ENCODE data around the gene MYO9B. TPM values are rescaled to one million over a fixed set of nuclear protein-coding genes. Genes with fewer than 3 reads are reported as not detected.

MYO9B gene
- total RNA-seq, 1 donor from 2014 or later: 123 TPM

GRCh38 chr19:17095141-17095919 lies 19.8 kb downstream of the MYO9B start:
- peaks cover 14% of the 10 kb centered on the region for H3K4me1 ChIP-seq (ENCODE audit: insufficient read depth, low read length)
- Mint-ChIP-seq H3K4me1 (ENCODE audit: low read depth, unreplicated experiment) (peaks cover 33% of the 10 kb centered on the region), H3K36me3 (ENCODE audit: low read depth, unreplicated experiment) (peaks cover 8% of the 10 kb centered on the region), H3K27ac (ENCODE audit: unreplicated experiment) (peak overlapping the region; percentile 12), H3K9me3 (ENCODE audit: unreplicated experiment) (no peaks in the 10 kb centered on the region), H3K27me3 (ENCODE audit: low read depth, unreplicated experiment) (no peaks in the 10 kb centered on the region), H3K4me3 (ENCODE audit: unreplicated experiment) (peak overlapping the region; percentile 40)
- TF ChIP-seq CTCF (IDR thresholded peaks at IDR 0.05; ENCODE audit: insufficient read depth, low read depth, low read length): no peak
- TF ChIP-seq EZH2 (IDR thresholded peaks at IDR 0.05; ENCODE audit: insufficient read depth, low read length): no peak
- H3K9ac ChIP-seq (ENCODE audit: low read length): no peak overlapping the region
- no peak overlapping the region for H3K27ac ChIP-seq (ENCODE audit: low read depth, low read length)
- no peak for FAIRE-seq
- no peak overlapping the region for H2AFZ ChIP-seq (ENCODE audit: low read depth, low read length)
- no peak overlapping the region for H3K4me2 ChIP-seq (ENCODE audit: low read length)
- no peak overlapping the region for H3K4me3 ChIP-seq (ENCODE audit: insufficient read depth, low read depth, low read length)
- H3K27me3 ChIP-seq (ENCODE audit: insufficient read depth, low read length): no peaks in the 10 kb centered on the region
- no peaks in the 10 kb centered on the region for H3K9me3 ChIP-seq (ENCODE audit: insufficient read depth, low read depth, low read length)
- H4K20me1 ChIP-seq (ENCODE audit: insufficient read depth, low read length): peaks cover 74% of the 10 kb centered on the region
- peaks cover 100% of the 10 kb centered on the region for H3K79me2 ChIP-seq (ENCODE audit: insufficient read depth, low read length)
- peak; percentile 37 for DNase-seq (ENCODE audit: low read depth)
- no peaks in the 10 kb centered on the region for H3K36me3 ChIP-seq (ENCODE audit: insufficient read depth, low read length)

- Mint-ChIP-seq H3K36me3 (ENCODE audit: low read depth, unreplicated experiment) (peaks cover 22% of the 10 kb centered on the region), H3K4me3 (ENCODE audit: unreplicated experiment) (peak overlapping the region; percentile 3), H3K27ac (ENCODE audit: unreplicated experiment) (peak overlapping the region; percentile 80), H3K4me1 (ENCODE audit: low read depth, unreplicated experiment) (peaks cover 35% of the 10 kb centered on the region), H3K27me3 (ENCODE audit: low read depth, unreplicated experiment) (no peaks in the 10 kb centered on the region), H3K9me3 (ENCODE audit: unreplicated experiment) (no peaks in the 10 kb centered on the region)
- Histone ChIP-seq H3K36me3 (ENCODE audit: insufficient read depth, low read length) (peaks cover 5% of the 10 kb centered on the region), H4K20me1 (ENCODE audit: insufficient read depth, low read length) (peaks cover 75% of the 10 kb centered on the region), H3K27me3 (ENCODE audit: insufficient read depth, low read length) (no peaks in the 10 kb centered on the region), H3K9ac (ENCODE audit: low read length) (peak overlapping the region; percentile 23), H3K27ac (ENCODE audit: low read depth, low read length) (peak overlapping the region; percentile 53), H3K9me3 (ENCODE audit: insufficient read depth, low read depth, low read length) (no peaks in the 10 kb centered on the region), H2AFZ (ENCODE audit: low read depth, low read length) (no peak overlapping the region), H3K4me1 (ENCODE audit: insufficient read depth, low read length) (peaks cover 6% of the 10 kb centered on the region), H3K79me2 (ENCODE audit: insufficient read depth, low read length) (peaks cover 100% of the 10 kb centered on the region), H3K4me2 (ENCODE audit: low read length) (peak overlapping the region; percentile 33), H3K4me3 (ENCODE audit: insufficient read depth, low read depth, low read length) (no peak overlapping the region)
- FAIRE-seq (no peak), DNase-seq (ENCODE audit: low read depth) (no peak)
- no peak for TF ChIP-seq CTCF (IDR thresholded peaks at IDR 0.05; ENCODE audit: insufficient read depth, low read depth, low read length)
- TF ChIP-seq EZH2 (IDR thresholded peaks at IDR 0.05; ENCODE audit: insufficient read depth, low read length): no peak
These were observed 22.1 kb downstream of the MYO9B start for GRCh38 chr19:17097593-17098126.

GRCh38 chr19:17098326-17098725 lies 22.7 kb downstream of the MYO9B start:
- no peaks in the 10 kb centered on the region for H3K9me3 ChIP-seq (ENCODE audit: insufficient read depth, low read depth, low read length)
- FAIRE-seq (no peak), DNase-seq (ENCODE audit: low read depth) (no peak)
- peaks cover 39% of the 10 kb centered on the region for H3K4me1 Mint-ChIP-seq (ENCODE audit: low read depth, unreplicated experiment)
- peaks cover 26% of the 10 kb centered on the region for H3K36me3 Mint-ChIP-seq (ENCODE audit: low read depth, unreplicated experiment)
- no peak overlapping the region for H3K4me2 ChIP-seq (ENCODE audit: low read length)
- H3K4me3 ChIP-seq (ENCODE audit: insufficient read depth, low read depth, low read length): no peak overlapping the region
- no peak overlapping the region for H3K27ac ChIP-seq (ENCODE audit: low read depth, low read length)
- H3K27ac Mint-ChIP-seq (ENCODE audit: unreplicated experiment): peak overlapping the region; percentile 80
- no peak overlapping the region for H2AFZ ChIP-seq (ENCODE audit: low read depth, low read length)
- peaks cover 6% of the 10 kb centered on the region for H3K4me1 ChIP-seq (ENCODE audit: insufficient read depth, low read length)
- H3K27me3 ChIP-seq (ENCODE audit: insufficient read depth, low read length): no peaks in the 10 kb centered on the region
- no peaks in the 10 kb centered on the region for H3K9me3 Mint-ChIP-seq (ENCODE audit: unreplicated experiment)
- H3K36me3 ChIP-seq (ENCODE audit: insufficient read depth, low read length): peaks cover 10% of the 10 kb centered on the region
- H4K20me1 ChIP-seq (ENCODE audit: insufficient read depth, low read length): peaks cover 75% of the 10 kb centered on the region
- H3K4me3 Mint-ChIP-seq (ENCODE audit: unreplicated experiment): peak overlapping the region; percentile 23
- TF ChIP-seq CTCF (IDR thresholded peaks at IDR 0.05; ENCODE audit: insufficient read depth, low read depth, low read length) (no peak), EZH2 (IDR thresholded peaks at IDR 0.05; ENCODE audit: insufficient read depth, low read length) (no peak)
- H3K9ac ChIP-seq (ENCODE audit: low read length): no peak overlapping the region
- H3K27me3 Mint-ChIP-seq (ENCODE audit: low read depth, unreplicated experiment): no peaks in the 10 kb centered on the region
- H3K79me2 ChIP-seq (ENCODE audit: insufficient read depth, low read length): peaks cover 100% of the 10 kb centered on the region
